Caco-2 (cell line): ENCODE data around the gene BCAS3. TPM values are rescaled to one million over a fixed set of nuclear protein-coding genes. Genes with fewer than 3 reads are reported as not detected.

Experiments used
- BruUV-seq: library from RNA; stranded (reverse); fragments of 400-500 nt; replicated peaks from 2 replicates; lab custom pipeline; 2021; lab: Mats Ljungman, UMichigan
- CTCF ChIA-PET: fragments of 300-600 bp; sonication (Branson Sonifier 250); formaldehyde crosslinking; loops from one replicate; lab custom pipeline; 2022; ENCODE audit warnings: antibody characterized with exemption; lab: Charles Lee
- POLR2A ChIA-PET: fragments of 300-600 bp; sonication (Branson Sonifier 250); formaldehyde crosslinking; loops from one replicate; lab custom pipeline; 2022; ENCODE audit warnings: antibody characterized with exemption; lab: Charles Lee
- DNase-seq, 2 experiments: peaks; one replicate each; pipeline versions ENCODE4 v3.0.0 to v3.0.0-alpha.2; 2020 to 2022
- H3K27me3 ChIP-seq: replicated peaks from 2 replicates; pipeline ENCODE4 v1.6.0; 2011; ENCODE audit warnings: low read length; ENCODE audit not compliant: control insufficient read depth, insufficient read depth
- H3K36me3 ChIP-seq: 2 replicates; pipeline ENCODE4 v1.5.1; 2011; ENCODE audit warnings: low read length; ENCODE audit not compliant: control insufficient read depth, insufficient read depth
- H3K4me1 ChIP-seq: fragments of 250-450 bp; sonication (Bioruptor Pico); 2 replicates; pipeline ENCODE4 v1.5.1; 2020; ENCODE audit warnings: mild to moderate bottlenecking
- H3K4me3 ChIP-seq: 2 replicates; pipeline ENCODE4 v1.5.1; 2011; ENCODE audit warnings: low read depth, mild to moderate bottlenecking, control low read depth, low read length
- H3K9me3 ChIP-seq: fragments of 250-450 bp; sonication (Bioruptor Pico); 2 replicates; pipeline ENCODE4 v1.5.1; 2020; ENCODE audit warnings: mild to moderate bottlenecking, moderate library complexity
- H3K27ac Mint-ChIP-seq: one replicate; pipeline ENCODE4 v1.8.0; 2022; ENCODE audit warnings: mixed read lengths; ENCODE audit not compliant: unreplicated experiment
- H3K27me3 Mint-ChIP-seq: one replicate; pipeline ENCODE4 v1.8.0; 2022; ENCODE audit warnings: mixed read lengths; ENCODE audit not compliant: insufficient read depth, unreplicated experiment
- H3K36me3 Mint-ChIP-seq: one replicate; pipeline ENCODE4 v1.8.0; 2022; ENCODE audit warnings: mild to moderate bottlenecking, mixed read lengths; ENCODE audit not compliant: insufficient read depth, unreplicated experiment
- H3K4me1 Mint-ChIP-seq: one replicate; pipeline ENCODE4 v1.8.0; 2022; ENCODE audit warnings: low read depth, mixed read lengths; ENCODE audit not compliant: unreplicated experiment
- H3K4me3 Mint-ChIP-seq: one replicate; pipeline ENCODE4 v1.8.0; 2022; ENCODE audit warnings: mild to moderate bottlenecking, moderate library complexity, mixed read lengths; ENCODE audit not compliant: unreplicated experiment
- H3K9me3 Mint-ChIP-seq: one replicate; pipeline ENCODE4 v1.8.0; 2022; ENCODE audit warnings: mixed read lengths; ENCODE audit not compliant: unreplicated experiment
- CTCF ChIP-seq, 2 experiments: fragments of 200-600 bp in 1 of 2; IDR thresholded peaks; 1 replicate in 1 of 2; 2 replicates in 1 of 2; pipeline versions ENCODE4 v1.5.1 to v1.8.0; 2011 to 2022; ENCODE audit warnings: antibody characterized with exemption in 1 of 2, control low read depth in 1 of 2, inconsistent platforms in 1 of 2, low read depth in 1 of 2, low read length in 1 of 2, mild to moderate bottlenecking in 1 of 2, moderate library complexity in 1 of 2; ENCODE audit not compliant: insufficient read depth in 1 of 2, severe bottlenecking in 1 of 2, unreplicated experiment in 1 of 2
- intact Hi-C: fragments of 100-400 bp; cut with micrococcal nuclease; formaldehyde crosslinking; loops from one replicate; pipeline ENCODE4 v1.10.0; 2022; ENCODE audit not compliant: unreplicated experiment
- total RNA-seq: library from RNA; stranded (reverse); gene quantifications from 2 replicates; pipeline ENCODE4 v1.2.3, GENCODE V29; 2022

Gene BCAS3
- total RNA-seq, 1 experiment from 2014 or later: 44.1 TPM

- POLR2A ChIA-PET: no interaction called here
- CTCF ChIA-PET: interaction anchor here (1.1 kb wide), 1 partner anchor 20 kb away, joined by 3 read pairs; no protein-coding TSS in a partner anchor
- no peak overlapping the region for H3K27ac Mint-ChIP-seq
- Histone ChIP-seq H3K27me3 (no peaks in the 10 kb centered on the region), H3K4me1 (peaks cover 24% of the 10 kb centered on the region), H3K36me3 (no peaks in the 10 kb centered on the region), H3K9me3 (no peaks in the 10 kb centered on the region), H3K4me3 (no peak overlapping the region)
- no TSS peak for BruUV-seq
- H3K9me3 Mint-ChIP-seq: no peaks in the 10 kb centered on the region
- H3K36me3 Mint-ChIP-seq: no peaks in the 10 kb centered on the region
- DNase-seq: no peak
- H3K4me3 Mint-ChIP-seq: no peak overlapping the region
- no peak for TF ChIP-seq CTCF (IDR thresholded peaks at IDR 0.05; ENCODE audit: insufficient read depth in 1 of 2, low read depth in 1 of 2, low read length in 1 of 2, severe bottlenecking in 1 of 2, unreplicated experiment in 1 of 2)
- peaks cover 21% of the 10 kb centered on the region for H3K4me1 Mint-ChIP-seq
- no peaks in the 10 kb centered on the region for H3K27me3 Mint-ChIP-seq
- intact Hi-C loops: no loop called here
Measured at GRCh38 chr17:61335845-61336655, 658.4 kb downstream of the BCAS3 start.

- Histone ChIP-seq H3K4me3 (no peak overlapping the region), H3K27me3 (no peaks in the 10 kb centered on the region), H3K36me3 (no peaks in the 10 kb centered on the region), H3K4me1 (peaks cover 24% of the 10 kb centered on the region), H3K9me3 (no peaks in the 10 kb centered on the region)
- DNase-seq: no peak
- H3K4me1 Mint-ChIP-seq: peaks cover 21% of the 10 kb centered on the region
- H3K27me3 Mint-ChIP-seq: no peaks in the 10 kb centered on the region
- peak overlapping the region; percentile 29 for H3K27ac Mint-ChIP-seq
- intact Hi-C loops: no loop called here
- H3K36me3 Mint-ChIP-seq: no peaks in the 10 kb centered on the region
- BruUV-seq: no TSS peak
- no peaks in the 10 kb centered on the region for H3K9me3 Mint-ChIP-seq
- ChIA-PET CTCF (no interaction called here), POLR2A (no interaction called here)
- no peak overlapping the region for H3K4me3 Mint-ChIP-seq
- no peak for TF ChIP-seq CTCF (IDR thresholded peaks at IDR 0.05; ENCODE audit: insufficient read depth in 1 of 2, low read depth in 1 of 2, low read length in 1 of 2, severe bottlenecking in 1 of 2, unreplicated experiment in 1 of 2)
Measured at GRCh38 chr17:61337290-61337689, 659.6 kb downstream of the BCAS3 start.

GRCh38 chr17:61338000-61338798 lies 660.5 kb downstream of the BCAS3 start:
- no peak for TF ChIP-seq CTCF (IDR thresholded peaks at IDR 0.05; ENCODE audit: insufficient read depth in 1 of 2, low read depth in 1 of 2, low read length in 1 of 2, severe bottlenecking in 1 of 2, unreplicated experiment in 1 of 2)
- Histone ChIP-seq H3K27me3 (no peaks in the 10 kb centered on the region), H3K4me1 (peaks cover 24% of the 10 kb centered on the region), H3K4me3 (no peak overlapping the region), H3K36me3 (no peaks in the 10 kb centered on the region), H3K9me3 (no peaks in the 10 kb centered on the region)
- no peaks in the 10 kb centered on the region for H3K9me3 Mint-ChIP-seq
- intact Hi-C loops: no loop called here
- no TSS peak for BruUV-seq
- DNase-seq: no peak
- peak overlapping the region; percentile 29 for H3K27ac Mint-ChIP-seq
- no peaks in the 10 kb centered on the region for H3K27me3 Mint-ChIP-seq
- POLR2A ChIA-PET: no interaction called here
- no peaks in the 10 kb centered on the region for H3K36me3 Mint-ChIP-seq
- no peak overlapping the region for H3K4me3 Mint-ChIP-seq
- H3K4me1 Mint-ChIP-seq: peaks cover 21% of the 10 kb centered on the region
- CTCF ChIA-PET: no interaction called here
